ENCODE data around the gene FOXS1. TPM values are rescaled to one million over a fixed set of nuclear protein-coding genes. Genes with fewer than 3 reads are reported as not detected.

Gene FOXS1
- total and polyA plus RNA-seq, 9 donors: 0.40 to 5.0 (median 0.69) TPM; not detected in 2

- Histone ChIP-seq H3K4me3 (no peak overlapping the region), H3K27me3 (no peaks in the 10 kb centered on the region), H3K36me3 (no peaks in the 10 kb centered on the region), H3K9me3 (no peaks in the 10 kb centered on the region), H3K27ac (no peak overlapping the region), H3K4me1 (ENCODE audit: insufficient read depth) (peaks cover 3% of the 10 kb centered on the region)
- TF ChIP-seq POLR2A (IDR thresholded peaks at IDR 0.05) (no peak), EP300 (IDR thresholded peaks at IDR 0.05) (no peak)
- TF ChIP-seq, protein P1, sequence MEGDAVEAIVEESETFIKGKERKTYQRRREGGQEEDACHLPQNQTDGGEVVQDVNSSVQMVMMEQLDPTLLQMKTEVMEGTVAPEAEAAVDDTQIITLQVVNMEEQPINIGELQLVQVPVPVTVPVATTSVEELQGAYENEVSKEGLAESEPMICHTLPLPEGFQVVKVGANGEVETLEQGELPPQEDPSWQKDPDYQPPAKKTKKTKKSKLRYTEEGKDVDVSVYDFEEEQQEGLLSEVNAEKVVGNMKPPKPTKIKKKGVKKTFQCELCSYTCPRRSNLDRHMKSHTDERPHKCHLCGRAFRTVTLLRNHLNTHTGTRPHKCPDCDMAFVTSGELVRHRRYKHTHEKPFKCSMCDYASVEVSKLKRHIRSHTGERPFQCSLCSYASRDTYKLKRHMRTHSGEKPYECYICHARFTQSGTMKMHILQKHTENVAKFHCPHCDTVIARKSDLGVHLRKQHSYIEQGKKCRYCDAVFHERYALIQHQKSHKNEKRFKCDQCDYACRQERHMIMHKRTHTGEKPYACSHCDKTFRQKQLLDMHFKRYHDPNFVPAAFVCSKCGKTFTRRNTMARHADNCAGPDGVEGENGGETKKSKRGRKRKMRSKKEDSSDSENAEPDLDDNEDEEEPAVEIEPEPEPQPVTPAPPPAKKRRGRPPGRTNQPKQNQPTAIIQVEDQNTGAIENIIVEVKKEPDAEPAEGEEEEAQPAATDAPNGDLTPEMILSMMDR (IDR thresholded peaks at IDR 0.05): no peak
- 79 to 86% (median 79%) methylated on average over 8 of the region's 8 CpGs for WGBS, 3 donors
- peak in 2 of 5 donors; percentile 21 to 41 for DNase-seq
- intact Hi-C loops (cut with DNase I): no loop called here
Observed at GRCh38 chr20:31862506-31862905, 17.1 kb upstream of the FOXS1 start.

DNA sequence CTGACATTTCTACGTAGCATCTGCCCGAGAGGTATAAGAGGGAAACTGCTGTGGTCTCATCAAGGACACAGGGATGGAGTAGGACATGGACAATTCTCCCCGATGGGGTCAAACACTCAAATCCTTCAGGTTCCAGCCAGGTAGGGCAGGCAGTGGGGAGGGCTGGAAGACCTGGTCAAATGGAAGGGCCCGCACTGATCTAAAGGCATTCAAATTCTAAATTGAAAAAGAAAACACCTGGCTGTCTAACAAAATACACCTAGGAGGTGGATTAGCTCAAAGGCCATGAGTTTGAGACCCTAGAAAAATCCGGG is 16.7 kb upstream of the FOXS1 start:
- peak overlapping the region in 1 of 2 donors; percentile 32 for H3K27ac ChIP-seq

GRCh38 chr20:31861385-31862156 is 16.2 kb upstream of the FOXS1 start:
- no peak for TF ChIP-seq EP300 (IDR thresholded peaks at IDR 0.05)
- TF ChIP-seq, protein P1 (IDR thresholded peaks at IDR 0.05): no peak
- no peak for TF ChIP-seq POLR2A (IDR thresholded peaks at IDR 0.05)
- DNase-seq: peak; percentile 47 to 77 (median 70)
- peaks cover 3% of the 10 kb centered on the region for H3K4me1 ChIP-seq (ENCODE audit: insufficient read depth)
- peak overlapping the region; percentile 31 for H3K4me3 ChIP-seq
- peak overlapping the region in 1 of 2 donors; percentile 32 for H3K27ac ChIP-seq
- H3K27me3 ChIP-seq: no peaks in the 10 kb centered on the region
- intact Hi-C loops (cut with DNase I): no loop called here
- WGBS, 3 donors: 3 to 12% (median 6%) methylated on average over 29 to 60 of the region's 60 CpGs
- no peaks in the 10 kb centered on the region for H3K36me3 ChIP-seq
- no peaks in the 10 kb centered on the region for H3K9me3 ChIP-seq

More for the DNA sequence above, 16.7 kb upstream of the FOXS1 start:
- TF ChIP-seq EP300 (IDR thresholded peaks at IDR 0.05): no peak
- TF ChIP-seq, protein P1 (IDR thresholded peaks at IDR 0.05): no peak
- TF ChIP-seq POLR2A (IDR thresholded peaks at IDR 0.05): no peak
- 65 to 80% (median 70%) methylated on average over 5 of the region's 5 CpGs for WGBS, 3 donors
- Histone ChIP-seq H3K9me3 (no peaks in the 10 kb centered on the region), H3K36me3 (no peaks in the 10 kb centered on the region), H3K4me3 (no peak overlapping the region), H3K4me1 (ENCODE audit: insufficient read depth) (peaks cover 3% of the 10 kb centered on the region), H3K27me3 (no peaks in the 10 kb centered on the region)
- no peak for DNase-seq
- intact Hi-C loops (cut with DNase I): no loop called here

- 0 to 3% (median 0%) methylated on average over 14 to 20 of the region's 20 CpGs for WGBS, 3 donors
- no peaks in the 10 kb centered on the region for H3K27me3 ChIP-seq
- intact Hi-C loops (cut with DNase I): no loop called here
Observed at GRCh38 chr20:31861135-31861384, 15.7 kb upstream of the FOXS1 start.

More at GRCh38 chr20:31861135-31861384, 15.7 kb upstream of the FOXS1 start:
- DNase-seq: no peak
- TF ChIP-seq, protein P1 (IDR thresholded peaks at IDR 0.05): no peak
- no peak for TF ChIP-seq POLR2A (IDR thresholded peaks at IDR 0.05)
- TF ChIP-seq EP300 (IDR thresholded peaks at IDR 0.05): no peak
- Histone ChIP-seq H3K9me3 (no peaks in the 10 kb centered on the region), H3K36me3 (no peaks in the 10 kb centered on the region), H3K4me3 (peak overlapping the region; percentile 31), H3K27ac (no peak overlapping the region), H3K4me1 (ENCODE audit: insufficient read depth) (peaks cover 3% of the 10 kb centered on the region)
